ENCODE data around the gene TEX51. TPM values are rescaled to one million over a fixed set of nuclear protein-coding genes. Genes with fewer than 3 reads are reported as not detected.

Gene TEX51
- total RNA-seq, 1 experiment from 2014 or later, result not detected

DNA sequence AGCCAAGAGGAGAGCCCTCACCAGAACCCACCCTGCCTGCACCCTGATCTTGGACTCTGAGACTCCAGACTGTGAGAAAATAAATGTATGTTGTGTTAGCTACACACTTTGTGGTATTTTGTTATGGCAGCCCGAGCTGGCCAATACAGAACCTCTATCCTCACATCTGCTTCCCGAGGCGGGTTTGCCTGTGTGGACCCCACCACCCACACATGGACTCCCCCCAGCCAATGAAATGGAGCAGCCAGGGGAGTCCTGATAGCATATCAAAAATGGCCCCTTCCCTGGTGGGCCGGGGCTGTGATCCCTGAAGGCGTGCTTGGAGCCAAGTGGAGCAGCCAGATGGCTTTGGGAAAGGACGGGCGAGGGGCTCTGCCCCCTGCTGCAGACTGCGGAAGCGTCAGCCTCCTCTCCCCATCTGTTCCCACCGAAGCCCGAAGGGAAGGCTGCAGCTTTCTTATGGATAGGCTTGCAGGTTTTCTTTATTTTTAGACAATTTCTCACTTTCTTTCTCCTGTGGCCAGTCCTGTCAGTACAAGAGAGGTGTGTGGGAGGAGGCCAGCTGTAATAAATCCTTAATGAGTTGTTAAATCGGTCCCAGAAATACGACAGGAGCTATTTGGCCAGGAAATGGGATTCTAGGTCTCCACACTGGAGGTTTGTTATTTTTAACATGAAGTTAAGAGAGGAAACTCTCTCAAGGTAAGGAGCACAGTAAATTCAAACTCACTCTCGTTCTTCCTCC, 34.4 kb downstream of the TEX51 start:
- in situ Hi-C loops (cut with HindIII; ENCODE audit: low pct_unique_long_range_greater_than_20kb, low sequenced_read_pairs), result no loop called here
- DNase-seq (ENCODE audit: low read depth, low spot score), result no peak

DNA sequence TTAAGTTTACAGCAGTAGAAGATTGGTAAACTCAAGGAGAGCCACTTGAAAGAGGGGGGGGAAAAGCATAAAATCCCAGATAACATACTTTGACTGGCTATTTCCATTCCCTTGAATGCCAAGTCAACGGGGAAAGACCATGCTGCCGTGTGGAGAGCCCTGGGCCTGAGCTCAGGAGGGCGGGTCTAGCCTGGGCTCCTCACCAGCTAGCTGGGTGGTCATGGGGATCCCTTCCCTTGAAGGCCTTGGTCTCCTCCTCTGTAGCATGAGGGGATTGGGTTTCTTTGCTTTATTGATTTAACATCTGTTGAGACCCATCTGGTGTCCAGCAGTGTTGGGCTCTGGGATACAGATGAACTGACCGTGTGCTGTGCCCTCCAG, 35.0 kb downstream of the TEX51 start:
- DNase-seq (ENCODE audit: low read depth, low spot score), result no peak

DNA sequence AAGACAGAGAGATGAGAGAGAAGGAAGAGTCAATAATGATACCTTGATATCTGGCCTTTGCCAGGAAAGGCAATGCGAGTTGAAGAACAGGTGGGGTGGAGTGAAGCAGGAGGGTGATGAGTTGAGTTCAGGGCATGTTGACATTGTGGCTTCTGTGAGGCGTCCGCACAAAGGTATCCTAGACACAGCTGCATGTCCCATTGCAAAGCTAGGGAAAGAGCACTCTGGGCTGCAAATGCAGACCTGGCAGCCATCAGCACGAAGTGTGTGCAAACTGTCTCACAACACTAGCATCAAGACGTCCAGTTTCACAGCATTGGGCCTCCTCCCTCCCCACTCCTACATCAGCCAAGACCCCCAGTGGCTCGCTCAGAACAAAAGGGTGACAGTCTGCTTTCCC, 36.1 kb downstream of the TEX51 start:
- in situ Hi-C loops (cut with HindIII; ENCODE audit: low pct_unique_long_range_greater_than_20kb, low sequenced_read_pairs), result no loop called here
- DNase-seq (ENCODE audit: low read depth, low spot score), result no peak

More for the DNA sequence above, 35.0 kb downstream of the TEX51 start:
- in situ Hi-C loops (cut with HindIII; ENCODE audit: low pct_unique_long_range_greater_than_20kb, low sequenced_read_pairs), result no loop called here

DNA sequence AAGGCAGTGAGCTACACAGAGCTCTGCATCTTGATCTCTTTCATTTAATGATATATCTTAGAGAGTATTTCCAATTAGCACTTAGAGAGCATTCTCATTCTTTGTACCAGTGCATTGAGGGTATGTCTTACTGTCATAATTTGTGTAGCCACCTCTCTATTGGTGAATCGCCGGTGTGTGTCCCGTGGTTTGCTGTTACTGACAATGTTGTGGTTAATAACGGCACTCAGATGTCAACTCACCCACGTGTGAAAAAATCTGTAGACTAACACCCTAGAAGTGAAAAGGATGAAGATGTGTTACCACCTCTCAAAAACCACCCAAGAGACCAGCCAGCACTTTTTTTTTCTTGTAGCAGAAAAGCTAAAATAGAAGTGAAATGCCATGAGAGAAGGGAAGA, 37.1 kb downstream of the TEX51 start:
- in situ Hi-C loops (cut with HindIII; ENCODE audit: low pct_unique_long_range_greater_than_20kb, low sequenced_read_pairs), result no loop called here
- no peak for DNase-seq (ENCODE audit: low read depth, low spot score)

DNA sequence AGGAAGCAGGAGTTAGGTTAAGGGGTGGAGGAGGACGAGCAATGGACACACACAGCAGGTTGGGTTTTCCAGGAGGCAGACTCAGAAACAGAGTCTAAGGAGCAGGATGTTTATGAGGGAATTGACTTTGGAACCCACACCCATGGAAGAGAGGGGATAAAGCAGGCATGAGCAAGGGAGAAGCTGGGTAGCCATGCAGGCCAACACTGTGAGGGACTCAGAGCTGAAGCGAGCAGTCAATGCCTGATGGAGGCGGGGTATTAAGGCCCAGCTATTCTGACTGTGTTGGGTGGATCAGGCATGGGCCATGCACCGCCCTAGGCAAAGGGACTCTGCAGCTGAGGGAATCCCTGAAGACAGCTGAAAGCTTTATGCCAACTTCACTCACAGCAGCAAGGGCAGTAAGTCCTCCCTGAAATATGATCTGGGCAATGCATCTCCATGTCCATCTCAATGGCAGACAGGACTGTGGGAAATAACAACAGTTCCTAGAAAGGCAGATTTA, 37.6 kb downstream of the TEX51 start:
- in situ Hi-C loops (cut with HindIII; ENCODE audit: low pct_unique_long_range_greater_than_20kb, low sequenced_read_pairs), result no loop called here
- no peak for DNase-seq (ENCODE audit: low read depth, low spot score)

DNA sequence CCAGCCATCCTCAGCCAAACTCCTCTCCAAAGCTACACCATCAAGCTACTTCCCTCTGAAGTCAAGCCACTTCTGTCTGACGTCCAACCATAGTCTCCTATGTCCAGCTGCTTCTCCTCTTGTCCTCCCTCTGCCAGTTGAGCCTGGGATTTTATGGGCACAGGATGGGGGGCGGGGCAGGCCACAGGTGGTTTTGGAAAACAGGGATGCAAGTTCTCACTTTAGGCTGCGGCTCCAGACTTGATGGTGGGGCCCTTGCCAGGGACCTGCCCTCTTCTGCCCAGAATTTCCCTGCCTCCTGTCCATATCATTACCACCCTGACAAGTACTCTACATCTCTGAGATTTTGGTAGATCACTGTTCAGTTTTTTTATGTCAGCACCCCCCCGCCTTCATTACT, 41.6 kb downstream of the TEX51 start:
- no peak for DNase-seq (ENCODE audit: low read depth, low spot score)
- in situ Hi-C loops (cut with HindIII; ENCODE audit: low pct_unique_long_range_greater_than_20kb, low sequenced_read_pairs), result no loop called here

DNA sequence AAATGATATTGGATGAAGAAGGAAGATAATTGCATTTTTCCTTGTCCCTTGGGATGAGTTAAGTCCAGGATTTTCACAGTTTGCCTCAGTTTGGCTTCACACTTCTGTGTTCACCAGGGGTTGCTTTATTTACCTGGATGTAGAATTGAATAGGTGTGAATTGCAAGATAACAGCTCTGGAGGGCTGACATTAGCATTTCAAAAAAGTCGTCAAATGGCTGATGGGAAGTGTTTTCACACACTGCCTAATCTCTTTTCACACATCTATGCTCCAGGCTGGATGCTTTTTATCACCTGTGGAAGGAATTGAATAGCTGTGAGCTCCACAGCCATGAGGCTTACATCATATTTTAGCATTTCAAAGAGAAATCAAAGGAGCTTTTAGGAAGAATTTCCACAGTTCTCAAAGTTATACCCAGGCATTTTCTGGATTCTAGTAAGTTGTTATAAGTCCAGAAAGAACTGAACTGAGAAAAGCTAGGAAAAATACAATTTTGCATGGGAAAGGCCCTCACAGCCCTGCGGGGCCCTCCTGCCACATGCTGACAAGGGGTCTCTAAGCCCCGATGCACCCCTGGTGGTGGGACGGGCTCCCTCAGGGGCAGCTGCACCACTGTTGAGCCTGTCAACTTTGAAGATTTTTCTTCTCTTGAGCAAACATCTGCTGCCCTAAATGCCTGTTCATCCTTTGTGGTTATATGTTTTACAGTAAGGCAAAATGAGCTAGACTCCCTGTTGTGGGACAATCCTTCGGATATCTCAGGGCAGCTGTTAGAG, 43.9 kb downstream of the TEX51 start:
- no peak for DNase-seq (ENCODE audit: low read depth, low spot score)
- in situ Hi-C loops (cut with HindIII; ENCODE audit: low pct_unique_long_range_greater_than_20kb, low sequenced_read_pairs), result no loop called here

DNA sequence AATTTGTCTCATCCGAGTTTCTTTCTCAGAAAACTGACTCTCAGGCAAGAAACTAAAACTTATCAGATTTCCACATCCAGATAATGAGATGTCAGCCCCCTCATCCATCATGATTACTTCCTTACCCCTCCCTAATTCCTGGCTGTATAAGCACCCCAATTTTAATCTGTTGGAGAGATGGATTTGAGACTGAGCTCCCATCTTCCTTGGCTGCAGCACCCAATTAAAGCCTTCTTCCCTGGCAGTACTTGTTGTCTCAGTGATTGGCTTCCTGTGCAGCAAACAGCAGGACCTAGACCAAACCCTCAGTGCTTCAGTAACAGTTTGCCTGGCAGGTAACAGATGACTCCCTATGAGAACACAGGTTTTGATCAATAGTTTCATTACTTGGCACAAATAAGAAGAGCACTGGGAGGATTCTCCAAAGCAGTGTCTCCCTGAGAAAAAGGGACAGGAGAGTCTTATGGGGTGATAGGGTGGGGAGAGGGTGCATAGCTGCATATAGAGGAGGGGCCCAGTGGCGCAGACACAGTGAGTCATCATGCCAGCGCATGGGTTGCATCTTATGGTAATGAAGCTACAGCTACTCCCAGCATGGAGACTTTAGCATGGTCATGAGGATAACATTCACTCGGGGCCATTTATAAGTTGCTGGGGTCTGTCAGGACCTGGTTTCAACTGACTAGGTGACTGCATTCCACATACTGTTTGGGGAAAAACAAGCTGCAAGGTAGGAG, 45.1 kb downstream of the TEX51 start:
- DNase-seq (ENCODE audit: low read depth, low spot score), result no peak
- in situ Hi-C loops (cut with HindIII; ENCODE audit: low pct_unique_long_range_greater_than_20kb, low sequenced_read_pairs), result no loop called here

DNA sequence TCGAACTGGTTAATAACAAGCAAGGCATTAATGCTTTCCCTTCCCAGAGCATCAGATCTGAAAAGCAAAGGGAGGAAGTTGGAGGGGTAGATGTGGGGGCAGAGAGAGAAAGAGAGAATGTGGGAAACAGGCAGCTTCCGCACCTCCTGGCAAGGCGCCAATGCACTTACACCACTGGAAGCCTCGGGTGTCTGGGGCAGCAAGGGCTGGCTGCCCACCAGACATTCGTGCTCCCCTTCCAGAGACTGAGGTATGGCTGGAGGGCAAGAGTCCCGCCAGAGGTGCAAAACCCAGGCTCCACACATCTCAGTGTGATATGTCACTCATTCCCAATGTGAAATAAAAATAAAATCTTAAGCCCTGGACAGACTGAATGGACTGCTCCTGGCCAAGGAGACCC, 46.4 kb downstream of the TEX51 start:
- no peak for DNase-seq (ENCODE audit: low read depth, low spot score)
- in situ Hi-C loops (cut with HindIII; ENCODE audit: low pct_unique_long_range_greater_than_20kb, low sequenced_read_pairs), result no loop called here

DNA sequence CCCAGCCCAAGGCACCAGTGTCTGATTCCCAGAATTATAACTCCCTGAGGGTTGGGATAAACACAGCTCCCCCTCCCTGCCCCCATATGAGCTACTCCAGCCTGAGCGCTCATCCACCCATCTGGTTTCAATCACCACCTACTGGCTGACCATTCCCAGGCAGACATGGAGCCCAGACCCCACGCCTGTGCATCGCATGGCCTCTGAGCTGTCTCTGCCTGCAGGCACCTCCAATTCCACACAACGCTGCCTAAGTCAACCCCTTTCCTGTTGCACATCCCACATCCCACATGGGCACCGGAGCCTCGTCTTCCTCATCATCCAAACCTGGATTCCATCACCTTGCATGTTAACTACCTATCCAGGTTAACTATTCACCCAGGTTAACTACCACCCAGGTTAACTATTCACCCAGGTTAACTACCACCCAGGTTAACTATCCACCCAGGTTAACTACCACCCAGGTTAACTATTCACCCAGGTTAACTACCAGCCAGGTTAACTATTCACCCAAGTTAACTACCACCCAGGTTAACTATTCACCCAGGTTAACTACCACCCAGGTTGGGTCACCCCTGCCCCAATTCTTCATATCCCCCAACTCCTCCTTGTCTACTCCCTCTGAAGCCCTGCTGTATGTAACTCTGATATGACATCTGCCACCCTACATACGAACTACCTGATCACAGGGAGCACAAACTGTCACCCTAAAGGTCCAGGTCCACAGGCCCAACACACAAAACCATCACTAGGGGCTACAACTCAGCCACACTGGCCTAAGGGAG, 47.8 kb downstream of the TEX51 start:
- DNase-seq (ENCODE audit: low read depth, low spot score), result no peak
- in situ Hi-C loops (cut with HindIII; ENCODE audit: low pct_unique_long_range_greater_than_20kb, low sequenced_read_pairs), result no loop called here

DNA sequence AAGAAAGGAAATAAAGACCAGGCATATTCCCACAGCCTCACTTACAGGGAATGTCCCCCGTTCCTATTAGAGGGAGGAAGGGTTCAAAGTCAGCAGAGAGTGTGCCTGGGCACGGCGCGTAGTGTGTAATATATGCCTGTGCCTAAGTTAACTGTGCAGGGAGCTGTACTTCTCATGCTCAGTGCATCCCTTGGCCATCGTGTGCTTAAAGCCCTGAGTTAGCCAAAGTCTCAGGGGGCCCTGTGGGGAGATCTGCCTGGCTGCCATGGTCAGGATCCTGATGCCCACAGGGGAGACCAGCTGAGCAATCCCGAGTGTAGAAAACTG, 48.4 kb downstream of the TEX51 start:
- no peak for DNase-seq (ENCODE audit: low read depth, low spot score)
- in situ Hi-C loops (cut with HindIII; ENCODE audit: low pct_unique_long_range_greater_than_20kb, low sequenced_read_pairs), result no loop called here

DNA sequence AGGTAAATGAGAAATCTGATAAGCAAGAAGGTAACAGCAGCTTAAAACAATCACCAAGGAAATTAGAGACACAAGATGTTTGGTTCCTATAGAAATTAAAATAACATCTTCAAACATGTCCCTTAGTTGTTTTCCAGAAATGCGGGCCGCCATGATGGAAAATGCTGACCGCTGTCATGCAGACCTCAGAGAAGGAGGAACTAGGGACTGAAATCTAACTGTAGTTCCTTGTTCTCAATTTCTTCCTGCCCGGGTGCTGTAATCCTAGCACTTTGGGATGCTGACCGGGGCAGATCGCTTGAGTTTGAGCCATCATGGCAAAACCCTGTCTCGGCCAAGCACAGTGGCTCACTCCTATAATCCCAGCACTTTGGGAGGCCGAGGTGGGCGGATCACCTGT, 51.1 kb downstream of the TEX51 start:
- in situ Hi-C loops (cut with HindIII; ENCODE audit: low pct_unique_long_range_greater_than_20kb, low sequenced_read_pairs), result no loop called here
- no peak for DNase-seq (ENCODE audit: low read depth, low spot score)

DNA sequence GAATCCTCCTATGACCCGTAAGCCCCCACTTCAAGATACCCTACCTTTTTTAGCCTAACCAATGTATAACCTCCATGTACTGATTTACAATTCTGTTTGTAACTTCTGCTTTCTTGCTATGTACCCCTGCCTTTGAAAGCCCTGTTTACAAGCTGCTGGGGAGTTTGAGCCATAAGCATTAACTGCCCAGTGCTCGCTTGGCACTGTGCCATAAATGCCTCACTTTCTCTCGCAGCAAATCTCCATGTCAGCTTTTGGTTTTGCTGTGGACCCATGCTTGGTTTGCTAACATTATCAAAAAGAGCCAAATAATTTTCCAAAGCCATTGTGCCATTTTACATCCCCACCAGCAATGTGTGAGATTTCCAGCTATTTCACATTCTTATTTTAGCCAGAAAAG, 51.8 kb downstream of the TEX51 start:
- in situ Hi-C loops (cut with HindIII; ENCODE audit: low pct_unique_long_range_greater_than_20kb, low sequenced_read_pairs), result no loop called here
- DNase-seq (ENCODE audit: low read depth, low spot score), result no peak

Other genes starting within 250 kb of the TEX51 start
- 439 and 444 TPM in 2 replicates for gene GYPC, start 242.7 kb upstream of the TEX51 start, total RNA-seq (2014; rRNA removed; shearing (Covaris generic))
- gene BIN1, start 208.3 kb downstream of the TEX51 start, total RNA-seq (2014; rRNA removed; shearing (Covaris generic)), result 1.7 and 2.2 TPM in 2 replicates